ENCODE results near the gene LLGL1.
A peak's percentile ranks its signal among the peaks of the same experiment; 100 is the strongest.

Gene LLGL1

GRCh38 chr17:18184143-18185031, 41.0 kb upstream of the LLGL1 start:
- no peaks in the 10 kb centered on the region for H3K27me3 ChIP-seq (ENCODE audit: control insufficient read depth in 1 of 2, insufficient read depth in 2 of 2, low read length in 2 of 2)
- H3K4me3 ChIP-seq (ENCODE audit: low read depth in 1 of 2, low read length in 2 of 2): peak overlapping the region; percentile 78 to 96
- peaks cover 44 to 55% of the 10 kb centered on the region in 2 donors for H3K4me1 ChIP-seq (ENCODE audit: control insufficient read depth in 1 of 2, insufficient read depth in 2 of 2, low read length in 2 of 2)
- peaks cover 0 to 6% of the 10 kb centered on the region in 2 donors for H3K36me3 ChIP-seq (ENCODE audit: control insufficient read depth in 1 of 2, insufficient read depth in 2 of 2, low read length in 2 of 2)
- no peaks in the 10 kb centered on the region for H3K9me3 ChIP-seq (ENCODE audit: control insufficient read depth in 1 of 2, low read length in 2 of 2)
- peak overlapping the region; percentile 90 to 93 for H3K9ac ChIP-seq (ENCODE audit: low read depth in 1 of 2, low read length in 2 of 2)
- peak overlapping the region; percentile 99 for H3K27ac ChIP-seq (ENCODE audit: low read depth, low read length)

DNA sequence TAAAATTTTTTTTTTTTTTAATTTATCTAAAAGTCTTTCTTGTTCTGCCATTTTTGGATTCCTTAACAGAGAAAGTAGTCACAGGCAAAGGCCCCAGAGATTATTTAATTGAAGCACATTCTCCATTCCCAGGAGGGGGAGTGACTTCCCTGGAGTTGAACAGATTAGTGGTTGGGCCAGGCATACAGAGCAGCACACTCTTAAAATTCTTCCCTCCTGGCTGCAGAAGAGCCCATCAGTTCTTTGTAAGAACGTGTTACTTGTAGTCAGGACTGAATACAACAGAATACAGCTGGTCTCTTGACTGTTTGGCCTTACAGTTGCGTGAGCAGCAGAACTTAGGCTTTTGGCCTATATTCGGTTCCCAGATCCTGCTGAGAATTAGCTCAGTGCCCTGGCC, 40.0 kb upstream of the LLGL1 start:
- H3K27me3 ChIP-seq (ENCODE audit: control insufficient read depth in 1 of 2, insufficient read depth in 2 of 2, low read length in 2 of 2): no peaks in the 10 kb centered on the region
- H3K27ac ChIP-seq (ENCODE audit: low read depth, low read length): no peak overlapping the region
- peaks cover 0 to 13% of the 10 kb centered on the region in 2 donors for H3K36me3 ChIP-seq (ENCODE audit: control insufficient read depth in 1 of 2, insufficient read depth in 2 of 2, low read length in 2 of 2)
- H3K4me3 ChIP-seq (ENCODE audit: low read depth in 1 of 2, low read length in 2 of 2): peak overlapping the region; percentile 66 to 96
- H3K9me3 ChIP-seq (ENCODE audit: control insufficient read depth in 1 of 2, low read length in 2 of 2): no peaks in the 10 kb centered on the region
- peaks cover 53 to 65% of the 10 kb centered on the region in 2 donors for H3K4me1 ChIP-seq (ENCODE audit: control insufficient read depth in 1 of 2, insufficient read depth in 2 of 2, low read length in 2 of 2)
- peak overlapping the region; percentile 59 to 90 for H3K9ac ChIP-seq (ENCODE audit: low read depth in 1 of 2, low read length in 2 of 2)

DNA sequence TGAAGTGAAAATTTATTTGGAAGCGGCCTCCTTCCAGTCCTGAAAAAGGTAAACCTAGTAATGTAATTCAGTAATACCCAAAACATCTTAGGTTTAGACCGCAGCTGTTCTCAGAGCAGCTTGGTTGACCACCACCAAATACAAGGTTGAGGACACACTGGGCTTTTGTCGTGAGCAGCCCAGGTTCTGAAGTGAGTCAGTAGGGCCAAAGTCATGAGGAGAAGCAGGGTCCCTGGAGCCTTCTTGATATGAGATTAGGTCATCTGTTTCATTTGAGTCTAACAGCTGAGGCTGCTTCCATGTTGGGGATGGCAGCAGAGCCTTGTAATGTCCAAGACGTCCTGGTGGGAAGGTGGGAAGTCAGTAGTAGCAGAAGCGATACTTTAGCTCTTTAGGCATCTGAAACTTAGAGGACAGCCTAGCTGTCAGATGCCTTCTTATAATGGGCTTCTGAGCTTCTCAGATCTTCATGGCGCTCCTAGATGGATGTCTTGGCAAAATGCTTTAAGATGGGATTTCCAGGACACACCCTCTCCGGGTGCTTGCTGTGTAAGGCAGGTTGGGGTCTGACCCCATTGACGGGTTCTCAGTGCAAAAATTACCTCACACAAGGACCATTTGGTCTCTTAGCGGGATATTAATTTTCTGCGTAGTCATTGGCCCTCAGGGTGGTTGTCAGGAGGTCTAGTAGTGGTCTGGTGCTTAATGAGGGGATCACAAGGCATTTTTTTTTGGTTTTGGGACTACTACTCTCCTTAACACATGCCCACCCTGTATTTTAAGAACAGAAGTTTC, 39.4 kb upstream of the LLGL1 start:
- H3K4me1 ChIP-seq (ENCODE audit: control insufficient read depth in 1 of 2, insufficient read depth in 2 of 2, low read length in 2 of 2): peaks cover 59 to 71% of the 10 kb centered on the region in 2 donors
- no peaks in the 10 kb centered on the region for H3K9me3 ChIP-seq (ENCODE audit: control insufficient read depth in 1 of 2, low read length in 2 of 2)
- H3K4me3 ChIP-seq (ENCODE audit: low read depth in 1 of 2, low read length in 2 of 2): peak overlapping the region; percentile 66 to 96
- no peaks in the 10 kb centered on the region for H3K27me3 ChIP-seq (ENCODE audit: control insufficient read depth in 1 of 2, insufficient read depth in 2 of 2, low read length in 2 of 2)
- peaks cover 0 to 13% of the 10 kb centered on the region in 2 donors for H3K36me3 ChIP-seq (ENCODE audit: control insufficient read depth in 1 of 2, insufficient read depth in 2 of 2, low read length in 2 of 2)
- peak overlapping the region; percentile 59 to 90 for H3K9ac ChIP-seq (ENCODE audit: low read depth in 1 of 2, low read length in 2 of 2)
- H3K27ac ChIP-seq (ENCODE audit: low read depth, low read length): no peak overlapping the region

- H3K4me3 ChIP-seq (ENCODE audit: low read depth in 1 of 2, low read length in 2 of 2): peak overlapping the region; percentile 66 to 96
- H3K27ac ChIP-seq (ENCODE audit: low read depth, low read length): no peak overlapping the region
- H3K36me3 ChIP-seq (ENCODE audit: control insufficient read depth in 1 of 2, insufficient read depth in 2 of 2, low read length in 2 of 2): peaks cover 0 to 13% of the 10 kb centered on the region in 2 donors
- H3K9me3 ChIP-seq (ENCODE audit: control insufficient read depth in 1 of 2, low read length in 2 of 2): no peaks in the 10 kb centered on the region
- no peaks in the 10 kb centered on the region for H3K27me3 ChIP-seq (ENCODE audit: control insufficient read depth in 1 of 2, insufficient read depth in 2 of 2, low read length in 2 of 2)
- H3K9ac ChIP-seq (ENCODE audit: low read depth in 1 of 2, low read length in 2 of 2): peak overlapping the region; percentile 3 to 90
- H3K4me1 ChIP-seq (ENCODE audit: control insufficient read depth in 1 of 2, insufficient read depth in 2 of 2, low read length in 2 of 2): peaks cover 62 to 77% of the 10 kb centered on the region in 2 donors
Observed at GRCh38 chr17:18186627-18186982, 38.8 kb upstream of the LLGL1 start.

DNA sequence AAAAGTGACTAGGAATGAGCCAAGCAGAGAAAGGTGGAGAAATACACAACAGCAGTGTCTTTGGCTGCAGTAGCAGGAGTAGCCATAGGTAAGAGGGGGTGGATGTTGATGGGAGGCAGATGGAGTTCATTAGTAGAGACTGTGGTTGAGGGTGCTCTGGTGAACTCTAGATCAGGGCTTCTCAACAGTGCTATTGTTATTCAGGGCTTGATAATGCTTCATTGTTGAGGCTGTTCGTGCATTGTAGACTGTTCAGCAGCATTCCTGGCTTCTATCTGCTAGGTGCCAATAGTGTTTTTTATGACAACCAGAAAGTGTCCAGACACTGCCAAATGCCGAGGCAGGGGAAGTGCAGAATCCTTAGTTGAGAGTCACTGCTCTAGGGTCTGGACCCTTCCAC, 38.2 kb upstream of the LLGL1 start:
- Histone ChIP-seq H3K9ac (ENCODE audit: low read depth in 1 of 2, low read length in 2 of 2) (peak overlapping the region; percentile 3 to 90), H3K4me3 (ENCODE audit: low read depth in 1 of 2, low read length in 2 of 2) (peak overlapping the region; percentile 66 to 96), H3K4me1 (ENCODE audit: control insufficient read depth in 1 of 2, insufficient read depth in 2 of 2, low read length in 2 of 2) (peaks cover 61 to 75% of the 10 kb centered on the region in 2 donors), H3K9me3 (ENCODE audit: control insufficient read depth in 1 of 2, low read length in 2 of 2) (no peaks in the 10 kb centered on the region), H3K36me3 (ENCODE audit: control insufficient read depth in 1 of 2, insufficient read depth in 2 of 2, low read length in 2 of 2) (peaks cover 5 to 13% of the 10 kb centered on the region in 2 donors), H3K27ac (ENCODE audit: low read depth, low read length) (no peak overlapping the region), H3K27me3 (ENCODE audit: control insufficient read depth in 1 of 2, insufficient read depth in 2 of 2, low read length in 2 of 2) (no peaks in the 10 kb centered on the region)

DNA sequence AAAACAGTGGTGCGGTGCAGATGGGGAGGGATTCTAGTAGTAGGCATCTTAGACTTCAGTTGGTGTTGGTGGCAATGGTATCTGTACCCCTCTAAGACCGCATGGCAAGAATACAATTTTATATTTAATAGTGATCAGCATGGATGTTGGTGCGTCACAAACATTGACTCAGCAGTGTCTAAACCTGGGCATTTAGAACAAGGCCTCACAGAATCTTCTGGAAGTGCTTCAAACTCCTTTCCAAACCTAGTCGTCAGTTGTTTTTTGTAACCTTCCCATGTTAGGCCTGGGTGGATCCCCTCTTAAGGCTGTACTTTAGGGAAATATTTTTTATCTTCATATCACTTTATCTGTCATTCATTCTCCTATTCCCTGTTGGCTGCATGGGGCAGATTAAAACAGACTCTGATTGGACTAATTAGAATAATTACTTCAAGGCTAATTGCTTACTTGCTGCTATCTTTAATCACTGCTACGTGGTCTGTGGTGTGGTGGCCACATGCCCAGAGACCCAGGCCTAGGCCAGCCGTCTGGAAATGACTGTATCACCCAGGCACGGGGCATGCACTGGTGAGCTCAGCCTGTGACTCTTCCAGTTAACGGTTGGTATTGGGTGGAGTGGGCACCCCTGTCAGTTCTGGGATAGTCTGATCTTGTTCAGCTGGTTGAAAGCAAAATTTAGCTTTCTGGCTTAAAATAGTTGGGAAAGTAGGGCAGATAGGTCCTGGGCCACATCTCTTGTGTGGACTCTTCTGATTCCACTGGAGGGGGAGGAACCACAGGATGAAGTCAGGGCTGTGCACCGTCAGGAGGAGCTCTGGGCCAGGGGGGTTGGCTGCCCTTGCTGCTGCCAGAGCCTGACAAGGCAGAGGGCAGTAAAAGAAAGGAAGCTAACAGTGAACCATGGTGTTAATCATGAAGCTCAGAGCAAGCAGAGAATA, 37.3 kb upstream of the LLGL1 start:
- H3K9me3 ChIP-seq (ENCODE audit: control insufficient read depth in 1 of 2, low read length in 2 of 2): no peaks in the 10 kb centered on the region
- peaks cover 58 to 71% of the 10 kb centered on the region in 2 donors for H3K4me1 ChIP-seq (ENCODE audit: control insufficient read depth in 1 of 2, insufficient read depth in 2 of 2, low read length in 2 of 2)
- peak overlapping the region; percentile 3 to 90 for H3K9ac ChIP-seq (ENCODE audit: low read depth in 1 of 2, low read length in 2 of 2)
- peak overlapping the region; percentile 66 to 96 for H3K4me3 ChIP-seq (ENCODE audit: low read depth in 1 of 2, low read length in 2 of 2)
- H3K27me3 ChIP-seq (ENCODE audit: control insufficient read depth in 1 of 2, insufficient read depth in 2 of 2, low read length in 2 of 2): no peaks in the 10 kb centered on the region
- H3K27ac ChIP-seq (ENCODE audit: low read depth, low read length): no peak overlapping the region
- H3K36me3 ChIP-seq (ENCODE audit: control insufficient read depth in 1 of 2, insufficient read depth in 2 of 2, low read length in 2 of 2): peaks cover 5 to 13% of the 10 kb centered on the region in 2 donors

DNA sequence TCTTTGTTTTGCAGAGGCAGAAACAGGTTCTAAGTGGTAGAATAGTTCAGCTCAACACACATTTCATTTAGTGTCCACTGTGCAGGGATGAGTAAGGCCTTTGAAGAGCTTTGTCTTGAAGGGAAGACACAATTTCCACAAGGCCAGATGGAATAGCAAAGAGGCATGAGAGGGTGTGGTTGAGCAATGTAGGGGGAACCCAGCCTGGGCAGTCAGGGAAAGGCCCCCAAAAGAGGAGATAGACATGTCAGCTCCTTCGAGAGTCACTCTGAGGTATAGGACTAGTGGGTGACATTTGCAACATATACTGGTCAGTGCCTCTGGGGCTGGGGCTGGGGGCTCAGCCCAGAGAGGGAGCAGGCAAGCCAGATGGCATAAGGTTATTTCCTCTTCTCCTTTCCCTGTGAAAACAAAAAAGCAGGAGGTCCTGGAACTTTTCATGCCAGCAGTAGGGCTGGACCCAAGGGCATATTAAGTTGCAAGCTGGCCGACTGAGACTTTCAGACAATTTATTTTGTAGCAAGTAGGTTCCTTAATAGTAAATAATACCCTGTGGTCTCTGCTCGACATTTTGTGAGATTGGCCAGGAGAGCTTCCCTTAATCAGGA, 34.7 kb upstream of the LLGL1 start:
- H3K9ac ChIP-seq (ENCODE audit: low read depth in 1 of 2, low read length in 2 of 2): no peak overlapping the region
- H3K27me3 ChIP-seq (ENCODE audit: control insufficient read depth in 1 of 2, insufficient read depth in 2 of 2, low read length in 2 of 2): no peaks in the 10 kb centered on the region
- H3K9me3 ChIP-seq (ENCODE audit: control insufficient read depth in 1 of 2, low read length in 2 of 2): no peaks in the 10 kb centered on the region
- peaks cover 16 to 31% of the 10 kb centered on the region in 2 donors for H3K36me3 ChIP-seq (ENCODE audit: control insufficient read depth in 1 of 2, insufficient read depth in 2 of 2, low read length in 2 of 2)
- peaks cover 54 to 58% of the 10 kb centered on the region in 2 donors for H3K4me1 ChIP-seq (ENCODE audit: control insufficient read depth in 1 of 2, insufficient read depth in 2 of 2, low read length in 2 of 2)
- H3K27ac ChIP-seq (ENCODE audit: low read depth, low read length): no peak overlapping the region
- peak overlapping the region in 1 of 2 donors; percentile 30 for H3K4me3 ChIP-seq (ENCODE audit: low read depth in 1 of 2, low read length in 2 of 2)

GRCh38 chr17:18191236-18191667, 34.2 kb upstream of the LLGL1 start:
- Histone ChIP-seq H3K27me3 (ENCODE audit: control insufficient read depth in 1 of 2, insufficient read depth in 2 of 2, low read length in 2 of 2) (no peaks in the 10 kb centered on the region), H3K36me3 (ENCODE audit: control insufficient read depth in 1 of 2, insufficient read depth in 2 of 2, low read length in 2 of 2) (peaks cover 16 to 36% of the 10 kb centered on the region in 2 donors), H3K27ac (ENCODE audit: low read depth, low read length) (no peak overlapping the region), H3K4me3 (ENCODE audit: low read depth in 1 of 2, low read length in 2 of 2) (no peak overlapping the region), H3K9ac (ENCODE audit: low read depth in 1 of 2, low read length in 2 of 2) (no peak overlapping the region), H3K9me3 (ENCODE audit: control insufficient read depth in 1 of 2, low read length in 2 of 2) (no peaks in the 10 kb centered on the region), H3K4me1 (ENCODE audit: control insufficient read depth in 1 of 2, insufficient read depth in 2 of 2, low read length in 2 of 2) (peaks cover 49 to 53% of the 10 kb centered on the region in 2 donors)

DNA sequence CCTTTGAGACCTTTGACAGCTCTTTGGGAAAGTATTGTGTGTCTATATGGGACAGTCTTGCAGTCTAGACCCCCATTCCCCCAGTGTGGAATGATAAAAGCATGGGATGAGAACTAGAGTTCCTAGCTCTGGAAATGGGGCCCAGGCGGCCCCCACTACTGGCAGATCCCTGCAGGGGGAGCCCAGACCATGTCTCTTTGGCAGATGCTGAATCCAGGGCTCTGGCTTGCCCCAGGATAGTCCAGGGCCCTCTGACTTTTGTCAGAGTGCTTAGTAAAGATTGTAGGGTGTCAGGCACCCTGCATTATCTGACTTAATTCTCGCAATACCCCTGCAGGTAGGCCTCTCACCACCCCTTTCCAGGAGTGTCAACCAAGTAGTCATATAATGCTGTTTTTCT, 33.5 kb upstream of the LLGL1 start:
- Histone ChIP-seq H3K4me1 (ENCODE audit: control insufficient read depth in 1 of 2, insufficient read depth in 2 of 2, low read length in 2 of 2) (peaks cover 42 to 46% of the 10 kb centered on the region in 2 donors), H3K4me3 (ENCODE audit: low read depth in 1 of 2, low read length in 2 of 2) (no peak overlapping the region), H3K9me3 (ENCODE audit: control insufficient read depth in 1 of 2, low read length in 2 of 2) (no peaks in the 10 kb centered on the region), H3K36me3 (ENCODE audit: control insufficient read depth in 1 of 2, insufficient read depth in 2 of 2, low read length in 2 of 2) (peaks cover 18 to 43% of the 10 kb centered on the region in 2 donors), H3K27me3 (ENCODE audit: control insufficient read depth in 1 of 2, insufficient read depth in 2 of 2, low read length in 2 of 2) (no peaks in the 10 kb centered on the region), H3K27ac (ENCODE audit: low read depth, low read length) (no peak overlapping the region), H3K9ac (ENCODE audit: low read depth in 1 of 2, low read length in 2 of 2) (no peak overlapping the region)
